HEK293 (cell line): Measurements from ENCODE around the gene SKOR1.

Source experiments
- BCL11B ChIP-seq: fragments of 450-650 bp; formaldehyde crosslinking; IDR thresholded peaks from 2 replicates; pipeline ENCODE4 v1.5.1; 2016; ENCODE audit warnings: low read depth, missing biosample characterization, missing genetic modification characterization
- HOXD13 ChIP-seq: sonication (generic); formaldehyde crosslinking; IDR thresholded peaks from 2 replicates; pipeline ENCODE4 v1.8.0; 2022; ENCODE audit warnings: missing genetic modification reagents, borderline replicate concordance
- OSR2 ChIP-seq: fragments of 450-650 bp; formaldehyde crosslinking; IDR thresholded peaks from 2 replicates; pipeline ENCODE4 v1.5.1; 2016; ENCODE audit warnings: missing biosample characterization, missing genetic modification characterization
- RBAK ChIP-seq: fragments of 450-650 bp; formaldehyde crosslinking; IDR thresholded peaks from 2 replicates; pipeline ENCODE4 v1.5.1; 2016; ENCODE audit warnings: missing biosample characterization, missing genetic modification characterization
- SCRT1 ChIP-seq: fragments of 450-650 bp; formaldehyde crosslinking; IDR thresholded peaks from 2 replicates; pipeline ENCODE4 v1.5.1; 2016; ENCODE audit warnings: missing biosample characterization, missing genetic modification characterization, borderline replicate concordance
- SETDB1 ChIP-seq: IDR thresholded peaks from one replicate; pipeline ENCODE4 v1.6.1; 2017; ENCODE audit warnings: mild to moderate bottlenecking, low read length, moderate library complexity, mixed read lengths; ENCODE audit not compliant: insufficient read length
- SP3 ChIP-seq: fragments of 450-650 bp; formaldehyde crosslinking; IDR thresholded peaks from 2 replicates; pipeline ENCODE4 v1.5.1; 2016; ENCODE audit warnings: missing biosample characterization, missing genetic modification characterization
- TRIM28 ChIP-seq: IDR thresholded peaks from 2 replicates; pipeline ENCODE4 v1.6.1; 2011; ENCODE audit warnings: low read length, control low read depth, borderline replicate concordance
- ZBTB1 ChIP-seq: fragments of 450-650 bp; formaldehyde crosslinking; IDR thresholded peaks from 2 replicates; pipeline ENCODE4 v1.5.1; 2016; ENCODE audit warnings: missing biosample characterization, missing genetic modification characterization
- ZFP41 ChIP-seq: fragments of 450-650 bp; formaldehyde crosslinking; IDR thresholded peaks from 2 replicates; pipeline ENCODE4 v1.5.1; 2016; ENCODE audit warnings: missing biosample characterization, missing genetic modification characterization, borderline replicate concordance
- ZNF140 ChIP-seq: fragments of 450-650 bp; formaldehyde crosslinking; IDR thresholded peaks from 2 replicates; pipeline ENCODE4 v1.5.1; 2016; ENCODE audit warnings: missing biosample characterization, missing genetic modification characterization
- ZNF155 ChIP-seq: fragments of 450-650 bp; formaldehyde crosslinking; IDR thresholded peaks from 2 replicates; pipeline ENCODE4 v1.5.1; 2016; ENCODE audit warnings: missing biosample characterization, missing genetic modification characterization
- ZNF184 ChIP-seq: fragments of 450-650 bp; IDR thresholded peaks from 2 replicates; pipeline ENCODE4 v1.5.1; 2018; ENCODE audit warnings: missing biosample characterization, mild to moderate bottlenecking, missing genetic modification characterization
- ZNF2 ChIP-seq: fragments of 450-650 bp; formaldehyde crosslinking; IDR thresholded peaks from 2 replicates; pipeline ENCODE4 v1.5.1; 2016; ENCODE audit warnings: missing biosample characterization, missing genetic modification characterization
- ZNF239 ChIP-seq: fragments of 450-650 bp; formaldehyde crosslinking; IDR thresholded peaks from 2 replicates; pipeline ENCODE4 v1.5.1; 2016; ENCODE audit warnings: missing biosample characterization, missing genetic modification characterization
- ZNF24 ChIP-seq: fragments of 450-650 bp; formaldehyde crosslinking; IDR thresholded peaks from 2 replicates; pipeline ENCODE4 v1.5.1; 2016; ENCODE audit warnings: missing biosample characterization, missing genetic modification characterization
- ZNF248 ChIP-seq: fragments of 450-650 bp; formaldehyde crosslinking; IDR thresholded peaks from 2 replicates; pipeline ENCODE4 v1.5.1; 2017; ENCODE audit warnings: missing biosample characterization, missing genetic modification characterization
- ZNF341 ChIP-seq: fragments of 450-650 bp; formaldehyde crosslinking; IDR thresholded peaks from 2 replicates; pipeline ENCODE4; 2016; ENCODE audit warnings: low read depth, missing biosample characterization, missing genetic modification characterization
- ZNF530 ChIP-seq: fragments of 450-650 bp; formaldehyde crosslinking; IDR thresholded peaks from 2 replicates; pipeline ENCODE4 v1.5.1; 2016; ENCODE audit warnings: low read depth, missing biosample characterization, missing genetic modification characterization
- ZNF561 ChIP-seq: fragments of 450-650 bp; IDR thresholded peaks from 2 replicates; pipeline ENCODE4 v1.5.1; 2018; ENCODE audit warnings: missing biosample characterization, missing genetic modification characterization, borderline replicate concordance
- ZNF600 ChIP-seq: fragments of 450-650 bp; formaldehyde crosslinking; IDR thresholded peaks from 2 replicates; pipeline ENCODE4 v1.5.1; 2016; ENCODE audit warnings: missing biosample characterization, missing genetic modification characterization
- ZNF664 ChIP-seq: fragments of 450-650 bp; formaldehyde crosslinking; IDR thresholded peaks from 2 replicates; pipeline ENCODE4 v1.5.1; 2016; ENCODE audit warnings: missing biosample characterization, missing genetic modification characterization
- ZNF747 ChIP-seq: fragments of 450-650 bp; formaldehyde crosslinking; IDR thresholded peaks from 2 replicates; pipeline ENCODE4 v1.5.1; 2016; ENCODE audit warnings: missing biosample characterization, missing genetic modification characterization
- ZNF768 ChIP-seq: fragments of 450-650 bp; formaldehyde crosslinking; IDR thresholded peaks from 2 replicates; pipeline ENCODE4 v1.5.1; 2018; ENCODE audit warnings: missing biosample characterization, mild to moderate bottlenecking, missing genetic modification characterization
- ZNF830 ChIP-seq: fragments of 450-650 bp; IDR thresholded peaks from 2 replicates; pipeline ENCODE4 v1.5.0; 2018; ENCODE audit warnings: missing biosample characterization, missing genetic modification characterization, low read depth, mild to moderate bottlenecking, moderate library complexity
- ZSCAN23 ChIP-seq: fragments of 450-650 bp; formaldehyde crosslinking; IDR thresholded peaks from 2 replicates; pipeline ENCODE4 v1.5.1; 2016; ENCODE audit warnings: missing biosample characterization, missing genetic modification characterization
- TF ChIP-seq, protein P1 (sequence below): fragments of 450-650 bp; formaldehyde crosslinking; IDR thresholded peaks from 2 replicates; pipeline ENCODE4 v1.5.1; 2016; ENCODE audit warnings: missing biosample characterization, missing genetic modification characterization
- TF ChIP-seq, protein P2 (sequence below): fragments of 450-650 bp; formaldehyde crosslinking; IDR thresholded peaks from 2 replicates; pipeline ENCODE4 v1.5.1; 2016; ENCODE audit warnings: missing biosample characterization, missing genetic modification characterization
- TF ChIP-seq, protein P3 (sequence below): fragments of 450-650 bp; formaldehyde crosslinking; IDR thresholded peaks from 2 replicates; pipeline ENCODE4 v1.5.1; 2017; ENCODE audit warnings: missing biosample characterization, missing genetic modification characterization
- TF ChIP-seq, protein P4 (sequence below): fragments of 450-650 bp; formaldehyde crosslinking; IDR thresholded peaks from 2 replicates; pipeline ENCODE4 v1.5.1; 2016; ENCODE audit warnings: missing biosample characterization, missing genetic modification characterization, low read depth
- TF ChIP-seq, protein P5 (sequence below): fragments of 450-650 bp; formaldehyde crosslinking; IDR thresholded peaks from 2 replicates; pipeline ENCODE4 v1.5.1; 2016; ENCODE audit warnings: missing biosample characterization, missing genetic modification characterization
- TF ChIP-seq, protein P6 (sequence below): fragments of 450-650 bp; formaldehyde crosslinking; IDR thresholded peaks from 2 replicates; pipeline ENCODE4 v1.5.1; 2016; ENCODE audit warnings: missing biosample characterization, missing genetic modification characterization
- TF ChIP-seq, protein P7 (sequence below): fragments of 450-650 bp; formaldehyde crosslinking; IDR thresholded peaks from 2 replicates; pipeline ENCODE4 v1.5.1; 2016; ENCODE audit warnings: missing biosample characterization, missing genetic modification characterization

The SKOR1 gene

DNA sequence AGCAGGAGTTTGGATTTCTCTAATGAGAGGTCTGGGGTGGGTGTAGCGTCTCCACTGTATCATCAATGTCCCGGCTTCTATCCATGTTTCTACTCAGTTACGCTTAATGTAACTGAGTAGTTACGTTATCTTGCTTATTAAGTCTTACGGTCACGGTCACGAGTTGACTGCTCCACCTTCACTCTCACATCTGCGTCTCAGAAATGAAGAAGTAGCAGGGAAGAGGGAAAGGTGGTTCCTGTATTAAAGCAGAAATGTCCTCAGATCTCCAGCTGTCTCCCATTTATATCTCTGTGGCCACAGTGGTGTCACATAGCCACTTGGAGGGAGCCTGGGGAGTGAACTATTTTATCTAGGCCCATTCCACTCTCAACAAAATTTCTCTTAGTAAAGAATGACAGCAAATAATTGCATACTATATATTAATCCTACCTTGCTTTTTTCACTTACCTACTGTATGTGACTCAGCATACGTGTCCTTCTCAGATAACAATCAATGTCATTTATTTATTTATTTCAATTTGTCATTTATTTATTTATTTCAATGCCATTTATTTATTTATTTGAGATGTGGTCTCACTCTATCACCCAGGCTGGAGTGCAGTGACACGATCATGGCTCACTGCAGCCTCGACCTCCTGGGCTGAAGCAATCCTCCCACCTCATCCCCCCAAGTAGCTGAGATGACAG lies 54.3 kb downstream of the SKOR1 start (continued):
- TF ChIP-seq, protein P1, sequence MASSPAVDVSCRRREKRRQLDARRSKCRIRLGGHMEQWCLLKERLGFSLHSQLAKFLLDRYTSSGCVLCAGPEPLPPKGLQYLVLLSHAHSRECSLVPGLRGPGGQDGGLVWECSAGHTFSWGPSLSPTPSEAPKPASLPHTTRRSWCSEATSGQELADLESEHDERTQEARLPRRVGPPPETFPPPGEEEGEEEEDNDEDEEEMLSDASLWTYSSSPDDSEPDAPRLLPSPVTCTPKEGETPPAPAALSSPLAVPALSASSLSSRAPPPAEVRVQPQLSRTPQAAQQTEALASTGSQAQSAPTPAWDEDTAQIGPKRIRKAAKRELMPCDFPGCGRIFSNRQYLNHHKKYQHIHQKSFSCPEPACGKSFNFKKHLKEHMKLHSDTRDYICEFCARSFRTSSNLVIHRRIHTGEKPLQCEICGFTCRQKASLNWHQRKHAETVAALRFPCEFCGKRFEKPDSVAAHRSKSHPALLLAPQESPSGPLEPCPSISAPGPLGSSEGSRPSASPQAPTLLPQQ (tag by site-specific recombination): no peak
- TF ChIP-seq TRIM28 (no peak), ZNF664 (tag by site-specific recombination) (no peak), ZNF155 (tag by site-specific recombination) (no peak), OSR2 (tag by site-specific recombination) (no peak), ZNF239 (tag by site-specific recombination) (no peak), ZNF747 (no peak), ZNF140 (tag by site-specific recombination) (peak; percentile 36; the same call in 1 of the 2 replicates), ZNF600 (tag by site-specific recombination) (no peak), ZNF530 (tag by site-specific recombination) (no peak), SETDB1 (no peak), ZNF184 (no peak), ZBTB1 (tag by site-specific recombination) (no peak), ZNF2 (tag by site-specific recombination) (no peak), ZNF341 (tag by site-specific recombination) (no peak), ZNF561 (no peak), ZNF248 (tag by site-specific recombination) (no peak), ZNF830 (tag by site-specific recombination) (no peak), BCL11B (tag by site-specific recombination) (no peak), SCRT1 (tag by site-specific recombination) (no peak), RBAK (no peak), ZNF768 (tag by site-specific recombination) (no peak), HOXD13 (CRISPR knock-in tag) (no peak), SP3 (tag by site-specific recombination) (no peak), ZNF24 (tag by site-specific recombination) (no peak), ZSCAN23 (tag by site-specific recombination) (no peak), ZFP41 (no peak)
- TF ChIP-seq, protein P2, sequence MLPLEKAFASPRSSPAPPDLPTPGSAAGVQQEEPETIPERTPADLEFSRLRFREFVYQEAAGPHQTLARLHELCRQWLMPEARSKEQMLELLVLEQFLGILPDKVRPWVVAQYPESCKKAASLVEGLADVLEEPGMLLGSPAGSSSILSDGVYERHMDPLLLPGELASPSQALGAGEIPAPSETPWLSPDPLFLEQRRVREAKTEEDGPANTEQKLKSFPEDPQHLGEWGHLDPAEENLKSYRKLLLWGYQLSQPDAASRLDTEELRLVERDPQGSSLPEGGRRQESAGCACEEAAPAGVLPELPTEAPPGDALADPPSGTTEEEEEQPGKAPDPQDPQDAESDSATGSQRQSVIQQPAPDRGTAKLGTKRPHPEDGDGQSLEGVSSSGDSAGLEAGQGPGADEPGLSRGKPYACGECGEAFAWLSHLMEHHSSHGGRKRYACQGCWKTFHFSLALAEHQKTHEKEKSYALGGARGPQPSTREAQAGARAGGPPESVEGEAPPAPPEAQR (tag by site-specific recombination): no peak
- TF ChIP-seq, protein P3, sequence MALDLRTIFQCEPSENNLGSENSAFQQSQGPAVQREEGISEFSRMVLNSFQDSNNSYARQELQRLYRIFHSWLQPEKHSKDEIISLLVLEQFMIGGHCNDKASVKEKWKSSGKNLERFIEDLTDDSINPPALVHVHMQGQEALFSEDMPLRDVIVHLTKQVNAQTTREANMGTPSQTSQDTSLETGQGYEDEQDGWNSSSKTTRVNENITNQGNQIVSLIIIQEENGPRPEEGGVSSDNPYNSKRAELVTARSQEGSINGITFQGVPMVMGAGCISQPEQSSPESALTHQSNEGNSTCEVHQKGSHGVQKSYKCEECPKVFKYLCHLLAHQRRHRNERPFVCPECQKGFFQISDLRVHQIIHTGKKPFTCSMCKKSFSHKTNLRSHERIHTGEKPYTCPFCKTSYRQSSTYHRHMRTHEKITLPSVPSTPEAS: no peak
- TF ChIP-seq, protein P4, sequence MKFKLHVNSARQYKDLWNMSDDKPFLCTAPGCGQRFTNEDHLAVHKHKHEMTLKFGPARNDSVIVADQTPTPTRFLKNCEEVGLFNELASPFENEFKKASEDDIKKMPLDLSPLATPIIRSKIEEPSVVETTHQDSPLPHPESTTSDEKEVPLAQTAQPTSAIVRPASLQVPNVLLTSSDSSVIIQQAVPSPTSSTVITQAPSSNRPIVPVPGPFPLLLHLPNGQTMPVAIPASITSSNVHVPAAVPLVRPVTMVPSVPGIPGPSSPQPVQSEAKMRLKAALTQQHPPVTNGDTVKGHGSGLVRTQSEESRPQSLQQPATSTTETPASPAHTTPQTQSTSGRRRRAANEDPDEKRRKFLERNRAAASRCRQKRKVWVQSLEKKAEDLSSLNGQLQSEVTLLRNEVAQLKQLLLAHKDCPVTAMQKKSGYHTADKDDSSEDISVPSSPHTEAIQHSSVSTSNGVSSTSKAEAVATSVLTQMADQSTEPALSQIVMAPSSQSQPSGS (tag by site-specific recombination): no peak
- TF ChIP-seq, protein P5, sequence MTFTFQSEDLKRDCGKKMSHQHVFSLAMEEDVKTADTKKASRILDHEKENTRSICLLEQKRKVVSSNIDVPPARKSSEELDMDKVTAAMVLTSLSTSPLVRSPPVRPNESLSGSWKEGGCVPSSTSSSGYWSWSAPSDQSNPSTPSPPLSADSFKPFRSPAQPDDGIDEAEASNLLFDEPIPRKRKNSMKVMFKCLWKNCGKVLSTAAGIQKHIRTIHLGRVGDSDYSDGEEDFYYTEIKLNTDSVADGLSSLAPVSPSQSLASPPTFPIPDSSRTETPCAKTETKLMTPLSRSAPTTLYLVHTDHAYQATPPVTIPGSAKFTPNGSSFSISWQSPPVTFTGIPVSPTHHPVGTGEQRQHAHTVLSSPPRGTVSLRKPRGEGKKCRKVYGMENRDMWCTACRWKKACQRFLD (tag by site-specific recombination): peak; percentile 41; the same call in 1 of the 2 replicates
- TF ChIP-seq, protein P6, sequence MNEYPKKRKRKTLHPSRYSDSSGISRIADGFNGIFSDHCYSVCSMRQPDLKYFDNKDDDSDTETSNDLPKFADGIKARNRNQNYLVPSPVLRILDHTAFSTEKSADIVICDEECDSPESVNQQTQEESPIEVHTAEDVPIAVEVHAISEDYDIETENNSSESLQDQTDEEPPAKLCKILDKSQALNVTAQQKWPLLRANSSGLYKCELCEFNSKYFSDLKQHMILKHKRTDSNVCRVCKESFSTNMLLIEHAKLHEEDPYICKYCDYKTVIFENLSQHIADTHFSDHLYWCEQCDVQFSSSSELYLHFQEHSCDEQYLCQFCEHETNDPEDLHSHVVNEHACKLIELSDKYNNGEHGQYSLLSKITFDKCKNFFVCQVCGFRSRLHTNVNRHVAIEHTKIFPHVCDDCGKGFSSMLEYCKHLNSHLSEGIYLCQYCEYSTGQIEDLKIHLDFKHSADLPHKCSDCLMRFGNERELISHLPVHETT (tag by site-specific recombination): no peak
- TF ChIP-seq, protein P7, sequence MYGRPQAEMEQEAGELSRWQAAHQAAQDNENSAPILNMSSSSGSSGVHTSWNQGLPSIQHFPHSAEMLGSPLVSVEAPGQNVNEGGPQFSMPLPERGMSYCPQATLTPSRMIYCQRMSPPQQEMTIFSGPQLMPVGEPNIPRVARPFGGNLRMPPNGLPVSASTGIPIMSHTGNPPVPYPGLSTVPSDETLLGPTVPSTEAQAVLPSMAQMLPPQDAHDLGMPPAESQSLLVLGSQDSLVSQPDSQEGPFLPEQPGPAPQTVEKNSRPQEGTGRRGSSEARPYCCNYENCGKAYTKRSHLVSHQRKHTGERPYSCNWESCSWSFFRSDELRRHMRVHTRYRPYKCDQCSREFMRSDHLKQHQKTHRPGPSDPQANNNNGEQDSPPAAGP (tag by site-specific recombination): no peak
